HG03280 (cell line): Measurements from ENCODE around the gene CCR9.

ENCODE experiments used
- ATAC-seq: cut with Tn5 transposase; IDR thresholded peaks from one replicate; pipeline ENCODE4 v1.9.1; 2021; ENCODE audit warnings: mild to moderate bottlenecking, moderate library complexity; ENCODE audit not compliant: unreplicated experiment

Gene CCR9

GRCh38 chr3:45907769-45908705, 21.7 kb downstream of the CCR9 start:
- ATAC-seq = no peak

GRCh38 chr3:45908761-45909160, 22.4 kb downstream of the CCR9 start:
- no peak for ATAC-seq

GRCh38 chr3:45909542-45909941, 23.2 kb downstream of the CCR9 start:
- ATAC-seq = no peak

- no peak for ATAC-seq
These were observed 24.5 kb downstream of the CCR9 start for GRCh38 chr3:45910892-45911291.

- no peak for ATAC-seq
These were observed 25.3 kb downstream of the CCR9 start for GRCh38 chr3:45911511-45912226.

GRCh38 chr3:45912435-45912834, 26.1 kb downstream of the CCR9 start:
- no peak for ATAC-seq

- no peak for ATAC-seq
These were observed 28.2 kb downstream of the CCR9 start for GRCh38 chr3:45914362-45915058.

- no peak for ATAC-seq
These were observed 28.7 kb downstream of the CCR9 start for GRCh38 chr3:45915059-45915439.

GRCh38 chr3:45915518-45916231, 29.3 kb downstream of the CCR9 start:
- peak; percentile 91 for ATAC-seq

GRCh38 chr3:45917146-45917898, 31.0 kb downstream of the CCR9 start:
- no peak for ATAC-seq

- no peak for ATAC-seq
These were observed 35.1 kb downstream of the CCR9 start for GRCh38 chr3:45921158-45922038.

GRCh38 chr3:45922039-45922326, 35.6 kb downstream of the CCR9 start:
- ATAC-seq = no peak

GRCh38 chr3:45922950-45923590, 36.7 kb downstream of the CCR9 start:
- ATAC-seq = no peak

GRCh38 chr3:45923755-45924154, 37.4 kb downstream of the CCR9 start:
- ATAC-seq = no peak

- no peak for ATAC-seq
These were observed 41.5 kb downstream of the CCR9 start for GRCh38 chr3:45927881-45928280.

- ATAC-seq = no peak
These were observed 42.8 kb downstream of the CCR9 start for GRCh38 chr3:45929042-45929679.

- no peak for ATAC-seq
These were observed 45.2 kb downstream of the CCR9 start for GRCh38 chr3:45931496-45931895.

- no peak for ATAC-seq
These were observed 45.8 kb downstream of the CCR9 start for GRCh38 chr3:45932112-45932511.
